HepG2 (cell line): Measurements from ENCODE around the gene TFRC. TPM values are rescaled to one million over a fixed set of nuclear protein-coding genes. Genes with fewer than 3 reads are reported as not detected.

ENCODE experiments used
- ARNTL ChIP-seq: sonication (generic); formaldehyde crosslinking; IDR thresholded peaks from 2 replicates; pipeline ENCODE4 v1.4.0; 2020; ENCODE audit warnings: mild to moderate bottlenecking, missing genetic modification reagents
- FOXK1 ChIP-seq: sonication (generic); formaldehyde crosslinking; IDR thresholded peaks from 2 replicates; pipeline ENCODE4 v1.4.0; 2020; ENCODE audit warnings: low read depth, missing genetic modification reagents, borderline replicate concordance
- MED13 ChIP-seq: sonication (generic); formaldehyde crosslinking; IDR thresholded peaks from 2 replicates; pipeline ENCODE4 v1.5.0; 2020; ENCODE audit warnings: missing genetic modification reagents
- PAX8 ChIP-seq: sonication (generic); formaldehyde crosslinking; IDR thresholded peaks from 2 replicates; pipeline ENCODE4 v1.8.0; 2022; ENCODE audit warnings: mild to moderate bottlenecking, missing genetic modification reagents, borderline replicate concordance
- PHF8 ChIP-seq: sonication (generic); formaldehyde crosslinking; IDR thresholded peaks from 2 replicates; pipeline ENCODE4 v1.5.0; 2020; ENCODE audit warnings: missing genetic modification reagents
- SRY ChIP-seq: sonication (generic); formaldehyde crosslinking; IDR thresholded peaks from 2 replicates; pipeline ENCODE4 v1.8.0; 2022; ENCODE audit warnings: mild to moderate bottlenecking, missing genetic modification reagents
- U2AF1 ChIP-seq: fragments of 200-400 bp; formaldehyde crosslinking; optimal IDR thresholded peaks from 2 replicates; pipeline ENCODE3; 2017; ENCODE audit warnings: mild to moderate bottlenecking, low read depth, low read length
- U2AF2 ChIP-seq: fragments of 200-400 bp; formaldehyde crosslinking; IDR thresholded peaks from 2 replicates; pipeline ENCODE4 v1.6.1; 2017; ENCODE audit warnings: low read depth, mild to moderate bottlenecking, low read length
- ZKSCAN1 ChIP-seq: fragments of 150-350 bp; IDR thresholded peaks from 2 replicates; pipeline ENCODE4 v1.6.1; 2014; ENCODE audit warnings: low read length
- ZNF180 ChIP-seq: sonication (generic); formaldehyde crosslinking; IDR thresholded peaks from 2 replicates; pipeline ENCODE4 v1.4.0; 2020; ENCODE audit warnings: low read depth, missing genetic modification reagents, borderline replicate concordance
- ZNF326 ChIP-seq: sonication (generic); formaldehyde crosslinking; IDR thresholded peaks from 2 replicates; pipeline ENCODE4 v1.4.0; 2020; ENCODE audit warnings: missing genetic modification reagents, borderline replicate concordance
- ZNF331 ChIP-seq: sonication (generic); formaldehyde crosslinking; IDR thresholded peaks from 2 replicates; pipeline ENCODE4 v1.4.0; 2020; ENCODE audit warnings: missing genetic modification reagents
- ZNF441 ChIP-seq: sonication (generic); formaldehyde crosslinking; IDR thresholded peaks from 2 replicates; pipeline ENCODE4 v1.7.0; 2021; ENCODE audit warnings: missing genetic modification reagents, borderline replicate concordance
- ZNF83 ChIP-seq: sonication (generic); formaldehyde crosslinking; IDR thresholded peaks from 2 replicates; pipeline ENCODE4 v1.4.0; 2020; ENCODE audit warnings: missing genetic modification reagents, mild to moderate bottlenecking, borderline replicate concordance
- ZNF839 ChIP-seq: sonication (generic); formaldehyde crosslinking; IDR thresholded peaks from 2 replicates; pipeline ENCODE4 v1.4.0; 2020; ENCODE audit warnings: missing genetic modification reagents, mild to moderate bottlenecking, borderline replicate concordance
- polyA plus RNA-seq, 8 experiments: library from polyadenylated mRNA; depleted of rRNA in 3 of 8; stranded (reverse) in 7 of 8; unstranded in 1 of 8; fragments of >200 nt; fragmentation: Illumina TruSeq in 4 of 8; extraction: Trizol in 4 of 8; gene quantifications; 2 replicates each; pipeline versions ENCODE4 v1.2.1 to v1.2.3, GENCODE V29; 2011 to 2016; ENCODE audit warnings: low read depth in 4 of 8, missing spikeins in 1 of 8, mixed read lengths in 1 of 8; ENCODE audit not compliant: insufficient read depth in 1 of 8
- total RNA-seq, 5 experiments: library from RNA; depleted of rRNA; stranded (reverse); fragments of >200 nt; fragmentation: Illumina TruSeq; extraction: Trizol; gene quantifications; 2 replicates each; pipeline ENCODE4 v1.2.3, GENCODE V29; 2016; ENCODE audit warnings: low read depth in 1 of 5
- TF ChIP-seq, protein P1 (sequence below), 2 experiments: sonication (generic) in 1 of 2; formaldehyde crosslinking in 1 of 2; IDR thresholded peaks; 2 replicates each; pipeline versions ENCODE4 v1.6.1 to v1.9.0; 2014 to 2022; ENCODE audit warnings: antibody characterized with exemption in 1 of 2, borderline replicate concordance in 1 of 2, inconsistent platforms in 1 of 2, low read depth in 1 of 2, missing genetic modification reagents in 1 of 2
- TF ChIP-seq, protein P2 (sequence below): sonication (generic); formaldehyde crosslinking; IDR thresholded peaks from 2 replicates; pipeline ENCODE4 v1.5.1; 2020; ENCODE audit warnings: mild to moderate bottlenecking, missing genetic modification reagents
- TF ChIP-seq, protein P3 (sequence below): sonication (generic); formaldehyde crosslinking; IDR thresholded peaks from 2 replicates; pipeline ENCODE4 v1.5.0; 2020; ENCODE audit warnings: mild to moderate bottlenecking, missing genetic modification reagents

The TFRC gene
- total and polyA plus RNA-seq, 2 of the 13 experiments (the other 11 are each of a cell fraction or from before 2014, with no cell fraction given) = 188 to 274 TPM

DNA sequence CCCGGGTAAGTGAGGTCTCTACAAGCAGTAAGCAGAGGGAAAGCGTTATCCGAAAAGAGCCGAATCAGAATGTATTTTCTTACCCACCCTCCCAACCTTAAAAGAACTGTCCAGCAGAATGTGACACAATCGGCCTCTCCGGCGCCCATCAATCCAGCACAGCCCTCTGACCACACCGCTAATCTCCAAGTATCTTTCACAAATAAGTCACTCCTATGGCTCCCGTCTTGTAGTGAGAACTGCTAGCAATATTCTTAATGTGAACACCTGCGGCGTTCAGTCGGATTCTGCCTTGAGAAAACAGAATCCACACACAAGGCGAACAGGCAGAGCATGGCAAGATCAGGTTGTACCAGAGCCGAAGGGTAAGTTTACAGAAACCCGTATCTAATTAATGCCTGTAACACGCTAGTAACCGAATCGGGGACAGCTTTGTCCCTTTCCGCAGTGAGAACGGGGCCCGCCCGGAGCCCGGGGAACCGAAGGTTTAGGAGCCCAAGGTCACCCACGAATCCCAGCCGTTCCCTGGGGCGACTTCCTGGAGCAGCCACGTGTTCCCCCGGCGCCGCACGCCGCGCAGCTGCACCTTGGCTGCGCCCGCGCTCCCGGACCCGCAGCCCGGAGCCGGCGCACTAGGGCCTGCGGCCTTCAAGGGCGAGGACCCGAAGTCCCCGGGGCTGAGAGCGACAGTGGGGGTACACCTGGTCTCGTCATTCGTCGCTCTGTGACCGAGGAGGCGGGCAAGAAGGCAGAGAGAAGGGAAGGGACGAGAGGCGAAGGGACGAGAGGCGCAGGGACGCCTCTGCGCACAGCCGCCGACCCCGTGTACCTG is 672 bp downstream of the TFRC start (continued):
- TF ChIP-seq, protein P1, sequence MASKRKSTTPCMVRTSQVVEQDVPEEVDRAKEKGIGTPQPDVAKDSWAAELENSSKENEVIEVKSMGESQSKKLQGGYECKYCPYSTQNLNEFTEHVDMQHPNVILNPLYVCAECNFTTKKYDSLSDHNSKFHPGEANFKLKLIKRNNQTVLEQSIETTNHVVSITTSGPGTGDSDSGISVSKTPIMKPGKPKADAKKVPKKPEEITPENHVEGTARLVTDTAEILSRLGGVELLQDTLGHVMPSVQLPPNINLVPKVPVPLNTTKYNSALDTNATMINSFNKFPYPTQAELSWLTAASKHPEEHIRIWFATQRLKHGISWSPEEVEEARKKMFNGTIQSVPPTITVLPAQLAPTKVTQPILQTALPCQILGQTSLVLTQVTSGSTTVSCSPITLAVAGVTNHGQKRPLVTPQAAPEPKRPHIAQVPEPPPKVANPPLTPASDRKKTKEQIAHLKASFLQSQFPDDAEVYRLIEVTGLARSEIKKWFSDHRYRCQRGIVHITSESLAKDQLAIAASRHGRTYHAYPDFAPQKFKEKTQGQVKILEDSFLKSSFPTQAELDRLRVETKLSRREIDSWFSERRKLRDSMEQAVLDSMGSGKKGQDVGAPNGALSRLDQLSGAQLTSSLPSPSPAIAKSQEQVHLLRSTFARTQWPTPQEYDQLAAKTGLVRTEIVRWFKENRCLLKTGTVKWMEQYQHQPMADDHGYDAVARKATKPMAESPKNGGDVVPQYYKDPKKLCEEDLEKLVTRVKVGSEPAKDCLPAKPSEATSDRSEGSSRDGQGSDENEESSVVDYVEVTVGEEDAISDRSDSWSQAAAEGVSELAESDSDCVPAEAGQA (IDR thresholded peaks at IDR 0.05; ENCODE audit: low read depth) = no peak
- TF ChIP-seq, protein P1 (CRISPR knock-in tag; IDR thresholded peaks at IDR 0.05; ENCODE audit: borderline replicate concordance) = no peak
- TF ChIP-seq, protein P2, sequence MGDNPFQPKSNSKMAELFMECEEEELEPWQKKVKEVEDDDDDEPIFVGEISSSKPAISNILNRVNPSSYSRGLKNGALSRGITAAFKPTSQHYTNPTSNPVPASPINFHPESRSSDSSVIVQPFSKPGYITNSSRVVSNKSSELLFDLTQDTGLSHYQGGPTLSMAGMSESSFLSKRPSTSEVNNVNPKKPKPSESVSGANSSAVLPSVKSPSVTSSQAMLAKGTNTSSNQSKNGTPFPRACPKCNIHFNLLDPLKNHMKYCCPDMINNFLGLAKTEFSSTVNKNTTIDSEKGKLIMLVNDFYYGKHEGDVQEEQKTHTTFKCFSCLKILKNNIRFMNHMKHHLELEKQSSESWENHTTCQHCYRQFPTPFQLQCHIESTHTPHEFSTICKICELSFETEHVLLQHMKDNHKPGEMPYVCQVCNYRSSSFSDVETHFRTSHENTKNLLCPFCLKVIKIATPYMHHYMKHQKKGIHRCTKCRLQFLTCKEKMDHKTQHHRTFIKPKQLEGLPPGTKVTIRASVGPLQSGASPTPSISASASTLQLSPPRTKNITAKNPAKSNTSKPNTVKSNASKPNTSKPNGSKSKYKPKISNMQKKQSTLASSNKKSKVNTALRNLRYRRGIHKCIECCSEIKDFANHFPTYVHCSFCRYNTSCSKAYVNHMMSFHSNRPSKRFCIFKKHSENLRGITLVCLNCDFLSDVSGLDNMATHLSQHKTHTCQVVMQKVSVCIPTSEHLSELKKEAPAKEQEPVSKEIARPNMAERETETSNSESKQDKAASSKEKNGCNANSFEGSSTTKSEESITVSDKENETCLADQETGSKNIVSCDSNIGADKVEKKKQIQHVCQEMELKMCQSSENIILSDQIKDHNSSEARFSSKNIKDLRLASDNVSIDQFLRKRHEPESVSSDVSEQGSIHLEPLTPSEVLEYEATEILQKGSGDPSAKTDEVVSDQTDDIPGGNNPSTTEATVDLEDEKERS (CRISPR knock-in tag) = no peak
- no peak for TF ChIP-seq ZNF83 (CRISPR knock-in tag)
- TF ChIP-seq ZKSCAN1 = no peak
- TF ChIP-seq ZNF180 = no peak
- TF ChIP-seq ZNF326 (CRISPR knock-in tag) = no peak
- TF ChIP-seq ZNF331 (CRISPR knock-in tag) = no peak
- no peak; the same call in 1 of the 2 replicates for TF ChIP-seq SRY
- TF ChIP-seq FOXK1 (CRISPR knock-in tag) = no peak
- TF ChIP-seq ZNF441 (CRISPR knock-in tag) = no peak
- TF ChIP-seq ARNTL (CRISPR knock-in tag) = peak; percentile 19; the same call in 1 of the 2 replicates
- 0 out of 2 replicates have a peak, but pooled peaks have one; percentile 58 for TF ChIP-seq PHF8 (CRISPR knock-in tag)
- TF ChIP-seq MED13 (CRISPR knock-in tag) = no peak
- TF ChIP-seq, protein P3, sequence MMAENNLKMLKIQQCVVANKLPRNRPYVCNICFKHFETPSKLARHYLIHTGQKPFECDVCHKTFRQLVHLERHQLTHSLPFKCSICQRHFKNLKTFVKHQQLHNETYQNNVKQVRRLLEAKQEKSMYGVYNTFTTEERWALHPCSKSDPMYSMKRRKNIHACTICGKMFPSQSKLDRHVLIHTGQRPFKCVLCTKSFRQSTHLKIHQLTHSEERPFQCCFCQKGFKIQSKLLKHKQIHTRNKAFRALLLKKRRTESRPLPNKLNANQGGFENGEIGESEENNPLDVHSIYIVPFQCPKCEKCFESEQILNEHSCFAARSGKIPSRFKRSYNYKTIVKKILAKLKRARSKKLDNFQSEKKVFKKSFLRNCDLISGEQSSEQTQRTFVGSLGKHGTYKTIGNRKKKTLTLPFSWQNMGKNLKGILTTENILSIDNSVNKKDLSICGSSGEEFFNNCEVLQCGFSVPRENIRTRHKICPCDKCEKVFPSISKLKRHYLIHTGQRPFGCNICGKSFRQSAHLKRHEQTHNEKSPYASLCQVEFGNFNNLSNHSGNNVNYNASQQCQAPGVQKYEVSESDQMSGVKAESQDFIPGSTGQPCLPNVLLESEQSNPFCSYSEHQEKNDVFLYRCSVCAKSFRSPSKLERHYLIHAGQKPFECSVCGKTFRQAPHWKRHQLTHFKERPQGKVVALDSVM (CRISPR knock-in tag) = peak; percentile 7
- TF ChIP-seq ZNF839 (CRISPR knock-in tag) = no peak
- no peak for TF ChIP-seq U2AF1
- TF ChIP-seq PAX8 (CRISPR knock-in tag) = peak; percentile 52; the same call in 1 of the 2 replicates
- TF ChIP-seq U2AF2 = no peak
